HG03354 (cell line): ENCODE data around the gene CCBE1.
A peak's percentile ranks its signal among the peaks of the same experiment; 100 is the strongest.

Source experiments
- ATAC-seq: cut with Tn5 transposase; IDR thresholded peaks from one replicate; pipeline ENCODE4 v1.9.1; 2021; ENCODE audit warnings: mild to moderate bottlenecking; ENCODE audit not compliant: unreplicated experiment, poor library complexity, severe bottlenecking

CCBE1 gene

GRCh38 chr18:59437851-59438569 lies 259.2 kb downstream of the CCBE1 start:
- ATAC-seq: no peak

GRCh38 chr18:59432803-59433597 lies 264.2 kb downstream of the CCBE1 start:
- no peak for ATAC-seq

- ATAC-seq: no peak
These were observed 266.1 kb downstream of the CCBE1 start for GRCh38 chr18:59431131-59431530.

- ATAC-seq: no peak
These were observed 267.6 kb downstream of the CCBE1 start for GRCh38 chr18:59429608-59430007.

GRCh38 chr18:59428018-59428417 lies 269.2 kb downstream of the CCBE1 start:
- ATAC-seq: no peak

GRCh38 chr18:59426855-59427254 lies 270.4 kb downstream of the CCBE1 start:
- ATAC-seq: no peak

- ATAC-seq: no peak
These were observed 274.0 kb downstream of the CCBE1 start for GRCh38 chr18:59423259-59423658.

- no peak for ATAC-seq
These were observed 277.0 kb downstream of the CCBE1 start for GRCh38 chr18:59420244-59420643.

GRCh38 chr18:59419386-59419785 lies 277.8 kb downstream of the CCBE1 start:
- ATAC-seq: no peak

- ATAC-seq: no peak
These were observed 280.4 kb downstream of the CCBE1 start for GRCh38 chr18:59416818-59417217.

- ATAC-seq: no peak
These were observed 283.0 kb downstream of the CCBE1 start for GRCh38 chr18:59414111-59414653.

- peak; percentile 97 for ATAC-seq
These were observed 294.7 kb downstream of the CCBE1 start for GRCh38 chr18:59402432-59403090.

GRCh38 chr18:59400407-59400806 lies 296.8 kb downstream of the CCBE1 start:
- no peak for ATAC-seq

GRCh38 chr18:59395226-59396175 lies 301.7 kb downstream of the CCBE1 start:
- no peak for ATAC-seq

GRCh38 chr18:59393381-59393780 lies 303.8 kb downstream of the CCBE1 start:
- no peak for ATAC-seq

GRCh38 chr18:59388817-59389216 lies 308.4 kb downstream of the CCBE1 start:
- no peak for ATAC-seq

GRCh38 chr18:59387687-59388565 lies 309.3 kb downstream of the CCBE1 start:
- no peak for ATAC-seq

GRCh38 chr18:59386909-59387686 lies 310.1 kb downstream of the CCBE1 start:
- no peak for ATAC-seq
